LNCaP clone FGC (cell line): ENCODE measurements around the gene COBLL1.
"Not testable (repeated sequence)": the region's sequence is repeated elsewhere in the genome, so short reads cannot be mapped to it uniquely, and the experiment has no call there.

ENCODE experiments used
- DNase-seq: peaks from one replicate; pipeline ENCODE4 v3.0.0-alpha.2; 2011; ENCODE audit warnings: low read depth
- H3K4me3 ChIP-seq: 2 replicates; pipeline ENCODE4 v1.5.1; 2011; ENCODE audit warnings: mild to moderate bottlenecking, low read depth, low read length, control low read depth
- TF ChIP-seq, protein P1 (sequence below): IDR thresholded peaks from 2 replicates; pipeline ENCODE4 v1.5.1; 2012; ENCODE audit warnings: mild to moderate bottlenecking; ENCODE audit not compliant: control insufficient read depth, insufficient read depth; ENCODE audit errors: extremely low read depth

The COBLL1 gene

DNA sequence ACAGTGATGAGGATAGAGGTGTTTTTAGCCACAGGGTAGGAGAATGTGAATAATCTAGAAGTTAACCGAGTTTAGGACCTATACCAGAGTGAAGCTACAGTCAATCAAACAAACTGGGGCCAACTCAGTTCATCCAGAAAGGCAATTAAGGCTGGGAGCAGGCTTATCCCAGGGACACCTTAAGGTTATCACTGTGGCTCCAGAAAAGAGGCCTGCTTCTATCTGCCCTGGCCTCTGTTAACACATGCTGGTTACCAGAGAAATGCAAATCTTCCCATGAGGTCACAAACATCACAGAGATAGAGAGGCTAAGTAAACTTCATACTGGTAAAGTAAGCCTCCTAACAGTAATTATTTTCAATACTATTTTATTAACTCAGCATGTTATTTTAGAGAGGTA is 127.2 kb downstream of the COBLL1 start:
- H3K4me3 ChIP-seq, result no peak overlapping the region
- TF ChIP-seq, protein P1, sequence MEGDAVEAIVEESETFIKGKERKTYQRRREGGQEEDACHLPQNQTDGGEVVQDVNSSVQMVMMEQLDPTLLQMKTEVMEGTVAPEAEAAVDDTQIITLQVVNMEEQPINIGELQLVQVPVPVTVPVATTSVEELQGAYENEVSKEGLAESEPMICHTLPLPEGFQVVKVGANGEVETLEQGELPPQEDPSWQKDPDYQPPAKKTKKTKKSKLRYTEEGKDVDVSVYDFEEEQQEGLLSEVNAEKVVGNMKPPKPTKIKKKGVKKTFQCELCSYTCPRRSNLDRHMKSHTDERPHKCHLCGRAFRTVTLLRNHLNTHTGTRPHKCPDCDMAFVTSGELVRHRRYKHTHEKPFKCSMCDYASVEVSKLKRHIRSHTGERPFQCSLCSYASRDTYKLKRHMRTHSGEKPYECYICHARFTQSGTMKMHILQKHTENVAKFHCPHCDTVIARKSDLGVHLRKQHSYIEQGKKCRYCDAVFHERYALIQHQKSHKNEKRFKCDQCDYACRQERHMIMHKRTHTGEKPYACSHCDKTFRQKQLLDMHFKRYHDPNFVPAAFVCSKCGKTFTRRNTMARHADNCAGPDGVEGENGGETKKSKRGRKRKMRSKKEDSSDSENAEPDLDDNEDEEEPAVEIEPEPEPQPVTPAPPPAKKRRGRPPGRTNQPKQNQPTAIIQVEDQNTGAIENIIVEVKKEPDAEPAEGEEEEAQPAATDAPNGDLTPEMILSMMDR, result no peak
- no peak for DNase-seq

DNA sequence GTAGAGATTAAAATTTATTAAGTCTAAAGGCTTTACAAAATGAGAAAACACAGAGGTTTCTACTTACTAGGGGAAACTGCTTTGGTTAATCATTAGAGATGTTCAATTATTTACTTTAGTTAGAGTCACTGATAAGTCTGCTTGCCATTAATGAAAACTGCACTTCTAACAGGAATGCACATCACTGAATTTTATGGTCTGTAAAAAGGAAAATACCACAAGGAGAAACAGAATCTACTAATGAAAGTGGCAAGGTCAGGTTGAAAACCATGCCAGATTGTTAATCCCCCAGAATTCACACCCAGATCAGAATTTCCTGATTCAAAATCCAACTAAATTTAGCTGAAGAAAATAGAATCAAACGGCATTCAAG is 129.9 kb downstream of the COBLL1 start:
- TF ChIP-seq, protein P1, result no peak
- DNase-seq, result no peak
- no peak overlapping the region for H3K4me3 ChIP-seq

- H3K4me3 ChIP-seq, result no peak overlapping the region
- TF ChIP-seq, protein P1, result no peak
- DNase-seq, result no peak
Measured at GRCh38 chr2:164710837-164711765, 130.5 kb downstream of the COBLL1 start.

DNA sequence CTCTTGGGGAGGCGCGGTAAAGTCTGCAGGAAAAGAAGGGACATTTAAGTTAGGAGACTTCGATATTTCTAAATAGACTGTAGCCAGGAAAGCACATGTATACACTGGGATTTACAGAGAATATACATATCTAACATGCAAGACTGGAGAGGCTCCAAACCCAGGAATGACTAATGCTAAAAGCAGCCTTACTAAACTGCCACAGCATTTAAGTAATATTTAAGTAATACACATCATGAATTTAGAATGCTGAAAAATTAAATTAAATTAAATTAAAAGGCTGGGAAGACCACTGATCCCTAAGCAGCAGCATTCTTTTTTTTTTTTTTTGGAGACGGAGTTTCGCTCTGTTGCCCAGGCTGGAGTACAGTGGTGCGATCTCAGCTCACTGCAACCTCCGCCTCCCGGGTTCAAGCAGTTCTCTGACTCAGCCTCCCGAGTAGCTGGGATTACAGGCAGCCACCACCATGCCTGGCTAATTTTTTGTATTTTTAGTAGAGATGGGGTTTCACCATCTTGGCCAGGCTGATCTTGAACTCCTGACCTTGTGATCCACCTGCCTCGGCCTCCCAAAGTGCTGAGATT is 131.3 kb downstream of the COBLL1 start:
- DNase-seq, result not testable (repeated sequence)

GRCh38 chr2:164706522-164706921 is 135.1 kb downstream of the COBLL1 start:
- no peak for DNase-seq
- H3K4me3 ChIP-seq, result no peak overlapping the region
- TF ChIP-seq, protein P1, result no peak

More for the DNA sequence above, 131.3 kb downstream of the COBLL1 start:
- not testable (repeated sequence) for H3K4me3 ChIP-seq

DNA sequence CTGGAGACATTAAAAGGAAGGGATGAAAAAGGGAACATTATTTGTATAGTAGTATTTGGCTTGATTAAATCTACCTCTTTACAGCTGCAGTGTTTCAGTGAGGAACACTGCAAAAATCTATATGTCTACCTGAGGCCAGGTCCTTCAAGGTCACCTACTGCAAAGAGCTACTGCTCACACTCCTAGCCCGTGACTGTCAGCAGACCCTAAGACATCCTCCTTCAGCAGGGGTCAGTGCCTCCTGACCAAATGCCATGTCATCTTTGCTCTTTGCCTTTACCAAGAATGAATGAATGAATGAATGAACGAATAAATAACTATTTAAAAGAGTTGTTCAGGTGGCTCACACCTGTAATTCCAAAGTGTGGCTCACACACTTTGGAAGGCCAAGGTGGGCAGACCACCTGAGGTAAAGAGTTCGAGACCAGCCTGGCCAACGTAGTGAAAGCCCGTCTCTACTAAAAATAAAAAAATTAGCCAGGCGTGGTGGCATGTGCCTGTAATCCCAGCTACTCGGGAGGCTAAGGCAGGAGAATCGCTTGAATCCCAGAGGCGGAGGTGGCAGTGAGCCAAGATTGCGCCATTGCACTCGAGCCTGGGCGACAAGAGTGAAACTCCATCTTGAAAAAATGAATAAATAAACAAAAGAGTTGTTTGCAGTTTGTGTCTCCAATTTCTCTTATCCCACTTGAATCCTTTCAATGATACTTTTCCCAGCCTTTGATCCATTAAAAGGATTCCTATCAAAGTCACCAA is 136.0 kb downstream of the COBLL1 start:
- no peak overlapping the region for H3K4me3 ChIP-seq
- no peak for DNase-seq
- TF ChIP-seq, protein P1, result no peak
